Keratinocyte (primary cell): ENCODE results near the gene FRMD3.

Source experiments
- CTCF ChIP-seq, 3 experiments: IDR thresholded peaks in 1 of 3; conservative IDR thresholded peaks in 1 of 3; optimal IDR thresholded peaks in 1 of 3; 2 replicates in 2 of 3; 3 replicates in 1 of 3; pipeline versions ENCODE3 to v1.5.1; 2011; ENCODE audit warnings: low read length in 3 of 3, mild to moderate bottlenecking in 3 of 3, moderate library complexity in 2 of 3, control low read depth in 1 of 3, inconsistent platforms in 1 of 3; ENCODE audit not compliant: insufficient read depth in 2 of 3; ENCODE audit errors: extremely low read depth in 1 of 3
- EZH2 ChIP-seq: IDR thresholded peaks from one replicate; pipeline ENCODE4 v1.6.1; 2012; ENCODE audit warnings: inconsistent platforms, mild to moderate bottlenecking, low read length, moderate library complexity

GRCh38 chr9:83419961-83420360, 118.2 kb downstream of the FRMD3 start:
- no peak for TF ChIP-seq EZH2
- no peak for TF ChIP-seq CTCF (optimal IDR thresholded peaks at IDR 0.05 in 1 of 3, IDR thresholded peaks at IDR 0.05 in 1 of 3, conservative IDR thresholded peaks at IDR 0.05 in 1 of 3; ENCODE audit: extremely low read depth in 1 of 3, insufficient read depth in 2 of 3, low read length in 3 of 3)
